EH (cell line): Measurements from ENCODE around the gene ICE2.
"Not testable (repeated sequence)": the region's sequence is repeated elsewhere in the genome, so short reads cannot be mapped to it uniquely, and the experiment has no call there.

Experiments used
- DNase-seq: peaks from one replicate; pipeline ENCODE4 v3.0.0-alpha.2; 2015; ENCODE audit warnings: low read depth

The ICE2 gene

DNA sequence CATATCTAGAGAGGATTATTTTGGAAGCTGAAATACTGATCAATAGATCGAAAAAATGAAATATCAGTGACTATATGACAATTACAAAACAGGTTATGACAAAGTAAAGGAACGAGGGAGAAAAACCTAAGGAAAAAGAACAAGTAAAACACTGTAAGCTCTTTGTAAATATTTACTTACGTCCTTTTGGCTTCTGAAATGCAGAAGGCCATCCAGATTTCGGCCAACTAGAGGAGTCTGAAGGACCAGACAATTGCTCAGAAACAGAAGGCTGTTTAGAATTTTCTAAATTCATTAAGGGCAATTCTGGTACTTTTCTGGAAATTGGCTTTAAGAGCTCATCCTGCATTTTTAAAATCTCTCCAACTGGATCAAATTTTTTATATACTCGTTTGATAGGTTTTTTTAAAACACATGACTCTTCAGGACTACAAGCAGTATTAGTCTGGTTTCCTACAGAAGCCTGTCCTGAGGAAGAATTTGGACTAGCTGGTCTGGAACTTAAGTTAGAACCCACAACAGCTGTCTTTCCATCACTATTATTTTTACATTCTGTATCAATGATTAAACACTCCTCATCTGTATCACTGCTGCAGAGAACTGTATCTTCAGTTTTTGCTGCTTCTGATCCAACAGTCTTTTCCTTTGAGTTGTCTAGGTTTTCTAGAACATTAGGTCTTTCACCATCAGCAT lies 30.1 kb downstream of the ICE2 start:
- no peak for DNase-seq

GRCh38 chr15:60444289-60444912 lies 34.5 kb downstream of the ICE2 start:
- peak; percentile 60 for DNase-seq

GRCh38 chr15:60442763-60443162 lies 36.2 kb downstream of the ICE2 start:
- peak; percentile 55 for DNase-seq

- no peak for DNase-seq
Observed at GRCh38 chr15:60442031-60442650, 36.8 kb downstream of the ICE2 start.

DNA sequence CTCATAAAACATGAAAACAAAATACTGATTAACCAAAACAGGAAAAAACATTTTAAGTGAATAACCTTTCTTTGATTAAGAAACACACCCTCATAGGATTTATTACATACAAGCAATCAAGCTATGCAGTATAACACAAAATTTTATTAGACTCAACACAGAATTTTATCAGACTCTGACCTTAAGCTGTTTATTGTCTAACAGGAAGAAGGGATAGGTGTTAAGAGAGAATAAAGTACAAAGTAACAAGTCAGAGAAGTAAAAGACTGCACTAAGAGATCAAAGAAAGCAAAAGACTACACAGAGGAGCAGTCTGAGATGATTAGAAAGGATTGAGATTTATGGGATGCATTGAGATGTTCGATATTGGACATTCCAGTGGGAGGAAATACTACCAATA lies 37.6 kb downstream of the ICE2 start:
- DNase-seq = no peak

- DNase-seq = no peak
Observed at GRCh38 chr15:60438646-60439045, 40.3 kb downstream of the ICE2 start.

DNA sequence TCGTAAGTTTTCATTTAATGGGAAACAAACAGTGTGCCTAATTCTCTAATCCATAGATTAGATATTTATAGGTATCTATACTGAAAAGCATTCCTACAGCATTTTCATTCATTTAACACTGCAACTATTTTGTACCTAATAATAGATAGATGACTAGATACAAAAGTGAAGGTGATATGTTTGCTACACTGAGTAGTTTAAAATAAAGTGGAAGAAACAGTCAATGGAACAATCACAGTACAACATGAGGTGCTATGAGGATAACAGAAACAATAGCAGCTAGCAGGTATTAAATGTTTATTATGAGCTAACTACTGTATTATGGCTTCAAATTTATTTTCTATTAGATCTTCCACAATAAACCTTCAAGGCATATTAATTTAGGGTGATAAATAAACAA lies 50.0 kb downstream of the ICE2 start:
- no peak for DNase-seq

GRCh38 chr15:60426870-60427508 lies 52.0 kb downstream of the ICE2 start:
- DNase-seq = peak; percentile 90

DNA sequence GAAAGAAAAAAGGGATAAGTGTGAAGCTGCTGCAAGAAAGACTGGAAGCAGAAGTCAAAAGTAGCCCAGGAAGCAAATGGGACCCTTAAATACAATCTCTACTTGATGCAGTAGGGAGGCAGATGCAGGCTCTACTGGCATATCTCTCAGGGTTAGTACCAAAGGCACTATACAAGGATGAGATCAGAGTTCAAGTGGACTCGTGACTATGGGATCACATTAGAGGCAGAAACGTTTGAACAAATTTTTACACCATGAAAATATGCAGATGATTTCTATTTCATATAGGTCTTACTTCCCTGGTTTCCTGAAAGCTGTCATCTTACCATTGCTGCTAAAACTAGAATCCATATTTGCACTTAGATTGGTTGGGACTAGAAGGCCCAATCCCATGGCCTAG lies 53.5 kb downstream of the ICE2 start:
- DNase-seq = no peak

DNA sequence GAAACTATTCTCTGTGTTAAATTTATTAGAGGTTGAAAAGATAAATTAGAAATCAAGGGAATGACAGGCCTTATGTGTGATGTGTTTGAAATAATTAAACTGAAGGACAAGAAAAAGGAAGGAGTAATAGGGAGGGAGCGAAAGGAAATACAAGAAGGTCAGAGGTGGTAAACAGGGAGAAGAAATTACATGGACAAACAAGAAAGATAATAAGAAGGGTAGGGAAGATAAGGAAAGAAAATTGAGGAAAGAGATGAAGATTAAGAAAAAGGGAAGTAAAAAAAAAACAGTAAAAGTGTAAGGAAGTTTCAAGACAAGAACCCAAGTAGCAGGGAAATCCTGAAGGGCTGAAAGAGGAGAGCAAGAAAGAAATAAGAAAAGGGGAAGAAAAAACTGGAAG lies 54.9 kb downstream of the ICE2 start:
- DNase-seq = no peak

DNA sequence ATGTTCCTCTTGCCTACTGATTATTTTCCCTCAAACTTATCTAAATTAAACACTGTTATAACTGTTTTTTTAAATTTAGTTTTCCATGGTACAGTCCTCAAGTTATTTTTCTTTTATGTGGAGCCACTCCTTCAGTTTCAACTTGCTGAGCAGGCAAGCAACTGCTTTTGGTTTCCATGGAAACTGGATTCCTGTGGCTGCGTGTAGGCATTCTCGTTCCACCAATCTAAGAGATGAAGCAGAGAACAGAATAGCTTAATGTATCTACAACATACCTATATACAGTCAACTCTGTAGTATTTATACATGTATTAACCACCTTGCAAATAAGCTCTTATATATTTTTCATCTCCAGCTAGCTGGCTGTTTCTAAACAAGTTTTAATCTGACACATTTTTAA lies 55.4 kb downstream of the ICE2 start:
- peak; percentile 92 for DNase-seq

DNA sequence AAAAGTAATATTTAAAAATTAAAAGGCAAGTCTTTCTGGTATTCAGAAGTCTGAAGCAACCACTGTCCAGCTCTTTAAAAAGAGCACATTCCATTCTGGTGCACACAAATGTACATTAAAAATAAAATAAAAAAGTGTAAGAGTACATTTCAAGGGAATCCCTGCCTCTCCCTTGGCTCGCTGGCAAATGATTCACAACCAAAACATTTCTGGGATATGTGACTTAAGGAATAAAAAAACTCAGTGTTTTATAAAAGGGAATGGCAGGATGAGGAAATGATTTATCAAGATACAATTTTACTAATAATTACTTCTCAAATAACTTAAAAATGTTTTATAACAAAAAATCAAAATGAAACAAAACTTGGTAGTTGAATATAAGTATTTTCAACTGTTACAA lies 57.4 kb downstream of the ICE2 start:
- DNase-seq = peak; percentile 89

- DNase-seq = no peak
Observed at GRCh38 chr15:60420203-60420716, 58.7 kb downstream of the ICE2 start.

- peak; percentile 49 for DNase-seq
Observed at GRCh38 chr15:60419753-60420152, 59.2 kb downstream of the ICE2 start.

DNA sequence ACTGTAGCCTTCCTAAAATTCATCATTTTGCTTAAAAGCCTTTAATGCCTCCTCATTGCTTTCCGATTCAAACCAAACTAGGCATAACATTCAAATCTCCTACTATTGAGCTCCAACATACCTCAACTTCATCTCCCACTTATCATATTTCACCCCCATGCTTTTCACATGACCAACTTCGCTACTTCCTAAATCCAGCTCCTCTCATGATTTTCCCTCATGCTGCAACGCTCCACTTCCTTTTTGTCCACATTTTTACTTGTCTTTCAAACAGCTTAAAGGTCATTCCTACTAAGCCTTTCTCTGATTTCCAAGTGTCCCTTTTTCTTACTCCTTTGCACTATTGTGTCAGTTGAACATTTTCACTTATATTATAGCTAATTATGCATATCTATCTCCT lies 60.8 kb downstream of the ICE2 start:
- no peak for DNase-seq

DNA sequence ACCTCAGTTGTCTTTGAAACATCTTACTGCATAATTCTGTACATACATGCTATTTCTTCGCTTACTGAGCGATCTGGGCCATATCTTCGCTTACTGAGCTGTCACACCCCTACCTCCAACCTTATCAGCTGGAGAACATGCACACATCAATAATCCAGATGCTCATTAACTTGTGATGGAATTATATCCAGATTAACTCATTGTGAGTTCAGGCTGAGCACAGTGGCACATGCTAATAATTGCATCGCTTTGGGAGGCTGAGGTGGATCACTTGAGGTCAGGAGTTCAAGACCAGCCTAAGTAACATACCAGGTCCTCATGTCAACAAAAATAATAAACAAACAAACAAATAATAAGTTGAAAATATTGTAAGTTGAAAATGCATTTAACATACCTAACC lies 61.8 kb downstream of the ICE2 start:
- no peak for DNase-seq

DNA sequence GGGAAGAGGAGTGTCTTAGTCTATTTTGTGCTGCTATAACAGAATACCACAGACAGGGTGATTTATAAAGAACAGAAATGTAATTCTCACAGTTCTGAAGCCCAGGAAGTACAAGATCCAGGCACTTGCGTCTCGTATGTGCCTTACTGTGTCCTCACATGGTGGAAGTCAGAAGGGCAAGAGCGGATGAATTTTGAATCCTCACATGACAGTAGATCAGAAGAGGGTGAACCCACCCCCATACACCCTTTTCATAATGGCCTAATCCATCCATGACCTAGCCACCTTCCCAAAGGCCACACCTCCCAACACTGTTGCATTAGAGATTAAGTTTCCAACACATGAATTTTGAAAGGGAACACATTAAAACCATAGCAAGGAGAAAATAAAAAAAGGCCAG lies 62.5 kb downstream of the ICE2 start:
- DNase-seq = no peak

DNA sequence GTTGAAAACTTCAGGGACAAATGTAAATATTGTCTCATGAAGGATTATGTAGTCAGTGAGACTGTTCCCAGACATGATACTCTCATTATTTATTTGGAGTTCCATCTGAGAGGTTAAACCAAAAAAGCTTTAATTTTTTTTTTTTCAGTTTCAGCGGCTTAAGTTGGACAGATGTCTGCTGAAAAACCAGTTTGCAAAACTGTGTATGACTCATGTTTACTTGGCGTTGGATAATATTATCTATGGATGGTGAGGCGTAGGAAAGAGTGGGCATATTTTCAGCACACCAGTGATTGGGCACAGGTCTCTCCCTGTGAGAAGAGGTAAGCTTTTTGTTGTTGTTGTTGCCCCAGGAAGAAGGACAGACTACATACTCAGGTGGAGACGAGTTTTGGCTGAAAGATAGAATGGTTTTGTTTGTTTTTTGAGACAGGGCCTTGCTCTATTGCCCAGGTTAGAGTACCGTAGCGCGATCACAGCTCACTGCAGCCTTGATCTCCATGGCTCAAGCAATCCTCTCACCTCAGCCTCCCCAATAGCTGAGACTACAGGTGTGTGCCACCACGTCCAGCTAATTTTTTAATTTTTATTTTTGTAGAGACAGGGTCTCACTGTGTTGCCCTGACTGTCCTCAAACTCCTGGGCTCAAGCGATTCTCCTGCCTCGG lies 64.8 kb downstream of the ICE2 start:
- DNase-seq = peak; percentile 61

DNA sequence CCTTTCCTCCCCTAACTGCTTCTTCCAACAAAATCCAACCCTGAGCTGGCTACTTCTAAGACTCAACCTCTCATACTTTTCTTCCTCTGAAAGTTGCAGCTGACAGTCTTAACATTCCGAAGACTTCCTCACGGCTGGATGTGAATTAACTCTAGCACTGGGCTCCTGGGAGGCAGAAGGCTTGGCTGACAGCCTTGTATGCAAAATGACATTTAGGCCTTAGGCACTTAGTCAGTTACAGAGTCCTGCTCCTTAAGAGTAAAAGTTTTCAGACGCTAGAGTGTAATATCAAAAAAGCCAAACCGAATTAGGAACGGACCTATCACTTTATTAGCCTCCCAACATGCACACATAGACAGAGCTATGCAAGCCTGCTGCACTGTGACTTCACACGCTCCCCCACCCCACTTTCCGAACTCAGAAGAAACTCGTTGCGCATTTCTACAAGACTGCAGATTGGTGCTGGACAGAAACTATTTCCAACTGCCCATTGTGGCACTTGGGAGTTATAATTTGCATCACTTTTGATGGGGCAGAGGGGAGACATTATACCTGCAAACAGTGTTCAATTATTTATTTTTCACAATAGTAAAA lies 65.6 kb downstream of the ICE2 start:
- peak; percentile 81 for DNase-seq

DNA sequence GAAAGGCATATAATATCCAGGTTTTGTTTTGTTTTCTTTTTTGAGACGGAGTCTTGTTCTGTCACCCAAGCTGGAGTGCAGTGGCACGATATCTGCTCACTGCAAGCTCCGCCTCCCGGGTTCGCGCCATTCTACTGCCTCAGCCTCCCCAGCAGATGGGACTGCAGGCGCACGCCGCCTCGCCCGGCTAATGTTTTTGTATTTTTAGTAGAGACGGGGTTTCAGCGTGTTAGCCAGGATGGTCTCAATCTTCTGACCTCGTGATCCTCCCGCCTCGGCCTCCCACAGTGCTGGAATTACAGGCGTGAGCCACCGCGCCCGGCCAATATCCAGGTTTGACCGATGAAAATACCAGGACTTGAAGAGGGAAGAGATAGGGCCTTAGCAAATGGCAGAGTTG lies 66.1 kb downstream of the ICE2 start:
- not testable (repeated sequence) for DNase-seq

GRCh38 chr15:60411774-60412425 lies 67.0 kb downstream of the ICE2 start:
- DNase-seq = no peak
